GM19324 (cell line): ENCODE measurements around the gene NPB.

Experiments
- ATAC-seq: cut with Tn5 transposase; IDR thresholded peaks from one replicate; pipeline ENCODE4 v1.9.1; 2021; ENCODE audit warnings: mild to moderate bottlenecking, moderate library complexity; ENCODE audit not compliant: unreplicated experiment, low FRiP score

NPB gene

GRCh38 chr17:81869221-81870130, 32.6 kb upstream of the NPB start:
- no peak for ATAC-seq

- peak; percentile 11 for ATAC-seq
Measured at GRCh38 chr17:81870131-81870980, 31.7 kb upstream of the NPB start.

- peak; percentile 28 for ATAC-seq
Measured at GRCh38 chr17:81870981-81871386, 31.1 kb upstream of the NPB start, which contains the start of gene ARHGDIA. TSS of gene ARHGDIA (minus strand) at chr17:81871337. CDS start at chr17:81869930, 1,407 bp downstream.

DNA sequence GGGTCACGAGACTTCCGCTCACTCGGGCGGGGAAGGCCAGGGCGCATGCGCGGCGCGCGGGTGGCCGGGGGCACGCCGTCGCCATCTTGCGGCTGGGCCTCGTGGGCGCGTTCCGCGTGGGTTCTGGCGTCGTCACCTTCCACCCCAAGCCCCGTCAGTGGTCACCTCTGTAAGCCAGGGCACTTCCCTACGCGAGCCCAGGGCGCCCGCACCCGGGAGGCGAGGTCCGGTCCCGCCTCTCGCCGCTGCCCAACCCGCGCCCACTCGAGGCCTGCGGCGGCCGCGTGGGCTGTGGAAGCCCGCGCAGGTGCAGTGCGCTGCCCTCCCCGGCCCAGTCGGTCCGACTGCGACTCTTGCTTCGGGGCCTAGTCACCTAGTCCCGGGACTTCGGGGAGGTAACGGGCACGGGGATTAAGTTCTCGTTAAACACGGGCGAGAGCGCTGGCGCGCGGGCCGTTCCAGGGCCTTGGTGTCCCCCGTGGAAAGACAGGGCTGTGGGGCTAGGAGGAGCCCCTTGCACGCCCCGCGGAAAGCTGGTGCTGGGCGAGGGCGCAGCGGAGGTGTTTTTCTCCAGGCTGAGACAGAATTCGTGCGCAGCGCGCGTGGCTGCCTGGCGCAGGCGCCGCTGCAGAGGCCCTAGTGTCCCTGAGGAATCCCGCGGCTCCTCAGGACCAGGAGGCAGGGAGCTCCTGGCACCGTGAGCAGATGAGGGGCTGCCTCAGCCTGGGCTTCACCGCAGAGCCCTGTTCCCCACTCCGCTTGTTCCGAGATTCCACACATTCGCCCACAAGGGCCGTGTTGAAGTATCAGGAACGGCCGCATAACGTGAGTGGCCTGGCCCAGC, 30.4 kb upstream of the NPB start:
- ATAC-seq, result peak; percentile 69

- no peak for ATAC-seq
Measured at GRCh38 chr17:81877569-81877968, 24.5 kb upstream of the NPB start.

GRCh38 chr17:81878294-81878693, 23.7 kb upstream of the NPB start:
- ATAC-seq, result no peak

DNA sequence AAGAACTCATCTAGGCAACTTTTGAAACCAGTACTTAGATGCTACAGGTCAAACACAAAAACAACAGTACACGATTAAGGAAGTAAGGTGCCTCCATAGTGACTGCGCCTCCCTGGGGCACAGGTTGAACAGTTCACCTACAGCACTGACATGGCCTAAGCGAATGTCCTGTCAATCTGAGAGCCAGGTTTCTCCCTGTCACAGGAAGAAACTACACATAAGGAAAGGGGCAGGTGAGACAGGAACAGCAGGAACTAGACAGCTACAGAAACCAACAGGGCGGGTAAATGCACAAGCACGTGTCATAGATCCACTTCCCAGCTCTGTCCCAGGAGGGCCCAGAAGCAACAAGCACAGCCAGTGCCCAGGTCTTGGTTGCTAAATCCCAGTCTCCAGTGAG, 22.9 kb upstream of the NPB start:
- no peak for ATAC-seq

GRCh38 chr17:81884520-81884919, 17.5 kb upstream of the NPB start:
- ATAC-seq, result no peak

GRCh38 chr17:81884968-81885367, 17.1 kb upstream of the NPB start:
- no peak for ATAC-seq

DNA sequence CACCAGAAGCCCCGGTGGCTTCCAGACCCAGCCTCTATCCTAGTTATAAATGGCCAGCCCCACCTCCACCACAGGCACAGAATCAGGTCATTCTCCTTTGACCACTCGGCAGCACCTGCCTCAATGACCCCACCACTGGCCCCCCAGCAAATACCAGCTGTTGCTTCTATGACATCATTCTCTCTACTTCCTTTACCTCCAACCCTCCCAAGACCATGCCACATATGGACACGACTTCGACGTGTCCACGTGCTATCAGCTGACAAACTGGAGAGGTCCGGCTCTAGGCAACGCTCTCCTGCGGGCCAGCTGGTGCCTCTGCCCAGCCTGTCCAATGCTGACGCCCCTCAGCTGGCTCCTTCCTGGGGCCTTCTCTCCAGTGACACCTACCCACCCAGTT, 16.6 kb upstream of the NPB start:
- ATAC-seq, result no peak

DNA sequence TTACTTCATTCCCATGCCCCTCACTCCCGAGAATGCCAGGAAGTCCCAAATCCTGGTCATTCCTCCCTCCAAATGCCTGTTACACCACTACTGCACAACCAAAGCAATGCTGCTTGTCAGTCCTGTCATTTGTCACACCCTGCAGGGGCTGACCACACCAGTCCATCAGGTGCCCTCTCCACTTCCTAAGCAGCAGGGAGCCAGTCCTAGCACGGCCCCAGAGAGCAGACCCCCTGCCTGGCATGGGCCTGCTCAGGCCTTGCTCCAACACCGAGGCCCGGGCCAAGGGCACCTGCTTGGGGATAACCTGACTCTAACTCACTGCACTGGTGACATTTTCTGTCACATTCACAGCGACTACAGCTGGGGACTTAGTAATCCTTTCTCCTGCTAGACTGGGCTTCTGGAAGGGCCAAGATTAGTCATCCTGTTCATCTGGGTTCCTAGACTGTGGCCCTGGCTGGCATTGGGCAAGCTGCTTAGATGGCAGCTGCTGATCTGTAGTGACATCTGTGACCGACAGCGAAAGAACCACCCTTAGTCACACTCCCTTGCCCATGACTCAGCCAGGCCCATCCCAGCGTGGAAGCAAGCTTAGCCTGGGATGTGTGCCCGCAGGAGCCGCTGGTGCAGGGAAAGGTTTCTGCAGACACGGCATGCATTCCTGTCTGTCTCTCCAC, 16.0 kb upstream of the NPB start:
- no peak for ATAC-seq

- no peak for ATAC-seq
Measured at GRCh38 chr17:81888105-81888987, 13.7 kb upstream of the NPB start.

- ATAC-seq, result no peak
Measured at GRCh38 chr17:81888988-81889595, 12.9 kb upstream of the NPB start.

- no peak for ATAC-seq
Measured at GRCh38 chr17:81889602-81890001, 12.4 kb upstream of the NPB start.

DNA sequence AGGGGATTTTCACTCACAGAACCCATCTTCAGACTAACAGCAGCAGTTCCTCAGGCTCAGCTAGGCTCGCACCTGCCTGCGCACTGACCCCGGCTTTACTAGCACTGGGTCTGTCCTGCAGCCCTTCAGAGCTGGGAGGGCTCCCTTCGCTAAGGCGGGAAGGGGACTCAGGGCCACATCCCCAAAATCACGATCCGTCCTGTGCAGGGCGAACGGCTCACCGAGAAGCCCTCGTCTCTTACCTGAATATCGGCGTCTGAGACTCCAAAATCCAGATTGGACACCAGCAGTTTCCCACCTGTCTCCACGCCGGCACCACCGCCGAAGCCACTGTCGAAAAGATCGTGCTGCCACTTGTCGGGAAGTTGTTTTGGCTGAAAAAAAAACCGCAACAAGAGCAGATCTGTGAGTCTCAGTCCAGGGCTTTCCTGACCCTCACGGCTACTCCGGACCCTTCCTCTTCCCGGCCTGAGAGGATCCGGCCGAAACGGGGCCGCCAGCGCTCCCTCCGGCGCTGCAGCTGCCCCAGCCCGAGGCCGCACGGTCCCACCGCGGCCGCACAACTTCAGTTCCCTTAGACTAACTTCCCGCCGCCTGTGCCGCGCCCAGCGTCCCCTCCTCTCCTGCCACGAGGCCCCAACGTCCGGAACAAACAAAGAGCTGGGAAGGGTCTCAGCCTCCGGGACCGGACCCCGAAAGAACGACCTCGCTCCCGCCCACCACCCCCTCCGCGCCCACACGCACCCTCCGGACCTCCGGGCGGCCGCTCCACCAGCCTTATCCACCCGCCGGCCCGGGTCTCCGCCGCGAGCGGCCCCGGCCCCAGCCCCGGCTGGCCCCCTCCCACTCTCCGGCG, 11.4 kb upstream of the NPB start:
- ATAC-seq, result peak; percentile 15

DNA sequence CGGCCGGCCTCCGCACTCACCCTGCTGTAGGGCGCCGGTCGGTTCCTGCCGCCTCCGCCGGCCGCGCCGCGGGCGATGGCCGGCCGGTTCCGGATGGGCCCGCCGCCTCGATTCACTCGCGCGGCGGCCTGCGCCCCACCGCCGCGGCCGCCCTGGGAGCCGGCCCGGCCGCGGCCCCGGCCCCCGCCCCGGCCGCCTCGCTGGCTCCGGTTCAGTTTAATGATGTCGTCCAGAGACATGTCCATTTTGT, 10.8 kb upstream of the NPB start:
- ATAC-seq, result no peak

DNA sequence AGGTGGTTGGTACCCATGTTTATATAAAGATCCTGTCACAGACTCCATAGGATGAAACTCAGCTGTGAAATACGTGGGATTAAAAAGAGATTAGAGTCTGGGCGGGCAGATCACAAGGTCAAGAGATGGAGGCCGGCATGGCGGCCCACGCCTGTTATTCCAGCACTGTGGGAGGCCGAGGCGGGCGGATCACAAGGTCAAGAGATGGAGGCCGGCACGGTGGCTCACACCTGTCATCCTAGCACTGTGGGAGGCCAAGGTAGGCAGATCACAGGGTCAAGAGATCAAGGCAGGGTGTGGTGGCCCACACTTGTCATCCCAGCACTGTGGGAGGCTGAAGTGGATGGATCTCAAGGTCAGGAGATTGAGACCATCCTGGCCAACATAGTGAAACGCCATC, 6.6 kb upstream of the NPB start:
- no peak for ATAC-seq
